GM19351 (cell line): ENCODE results near the gene MGST2.

Source experiments
- ATAC-seq: cut with Tn5 transposase; IDR thresholded peaks from one replicate; pipeline ENCODE4 v1.9.1; 2021; ENCODE audit warnings: mild to moderate bottlenecking, moderate library complexity; ENCODE audit not compliant: unreplicated experiment

The MGST2 gene

GRCh38 chr4:139643042-139643895, 22.4 kb upstream of the MGST2 start:
- ATAC-seq: no peak

GRCh38 chr4:139645458-139645857, 20.2 kb upstream of the MGST2 start:
- no peak for ATAC-seq

- no peak for ATAC-seq
These were observed 18.4 kb upstream of the MGST2 start for GRCh38 chr4:139647184-139647583.

- no peak for ATAC-seq
These were observed 17.7 kb upstream of the MGST2 start for GRCh38 chr4:139647952-139648351.

GRCh38 chr4:139651282-139652194, 14.1 kb upstream of the MGST2 start:
- peak; percentile 85 for ATAC-seq

- ATAC-seq: no peak
These were observed 11.1 kb upstream of the MGST2 start for GRCh38 chr4:139654516-139654915.

- peak; percentile 35 for ATAC-seq
These were observed 10.5 kb upstream of the MGST2 start for GRCh38 chr4:139655116-139655515.

- ATAC-seq: peak; percentile 76
These were observed 8.8 kb upstream of the MGST2 start for GRCh38 chr4:139656614-139657486.

GRCh38 chr4:139658185-139658584, 7.4 kb upstream of the MGST2 start:
- no peak for ATAC-seq

- ATAC-seq: no peak
These were observed 6.8 kb upstream of the MGST2 start for GRCh38 chr4:139658586-139659382.

GRCh38 chr4:139659735-139660424, 5.7 kb upstream of the MGST2 start:
- no peak for ATAC-seq

GRCh38 chr4:139660568-139661043, 5.0 kb upstream of the MGST2 start:
- no peak for ATAC-seq

- ATAC-seq: no peak
These were observed 2.0 kb upstream of the MGST2 start for GRCh38 chr4:139663561-139664138.

GRCh38 chr4:139664442-139664841, 1.2 kb upstream of the MGST2 start:
- no peak for ATAC-seq

- ATAC-seq: no peak
These were observed 435 bp upstream of the MGST2 start for GRCh38 chr4:139665079-139665689.

GRCh38 chr4:139666735-139667281, 1.2 kb downstream of the MGST2 start:
- no peak for ATAC-seq

GRCh38 chr4:139668036-139668435, 2.4 kb downstream of the MGST2 start:
- no peak for ATAC-seq

- no peak for ATAC-seq
These were observed 3.1 kb downstream of the MGST2 start for GRCh38 chr4:139668658-139669201.
